ENCODE data around the gene UBE3A. TPM values are rescaled to one million over a fixed set of nuclear protein-coding genes. Genes with fewer than 3 reads are reported as not detected.

Gene UBE3A
- polyA plus RNA-seq, 1 of the 3 experiments (the other 2 are of a cell fraction) = 9.7 TPM

DNA sequence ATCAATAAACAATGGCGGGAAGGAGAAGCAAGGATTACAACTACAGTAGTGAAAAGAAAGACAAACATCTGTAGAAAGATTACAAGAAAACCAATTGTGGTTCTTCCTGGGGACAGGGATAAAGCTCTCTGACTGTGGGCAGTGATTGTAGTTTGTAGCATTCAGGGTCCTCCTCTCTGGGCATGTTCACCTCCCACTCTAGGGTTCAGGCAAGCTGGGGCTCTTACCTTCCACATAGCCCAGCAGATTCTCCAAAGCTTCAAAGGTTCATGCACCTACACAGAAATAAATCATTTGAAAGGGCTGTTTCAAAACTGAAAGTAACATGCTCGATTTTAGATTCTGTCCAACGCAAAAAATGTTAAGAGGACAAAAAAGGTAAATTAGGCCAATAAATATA lies 17.4 kb upstream of the UBE3A start:
- H3K9me2 ChIP-seq = no peaks in the 10 kb centered on the region
- H3K9ac ChIP-seq = no peak overlapping the region
- H3K9me3 ChIP-seq = no peaks in the 10 kb centered on the region; the same call in 1 of the 2 replicates
- H3K79me2 ChIP-seq (ENCODE audit: insufficient read depth) = no peaks in the 10 kb centered on the region
- no peaks in the 10 kb centered on the region for H3K36me3 ChIP-seq (replicated peaks in 1 of 2; ENCODE audit: control insufficient read depth in 1 of 2, insufficient read depth in 2 of 2, low read length in 1 of 2)
- no peaks in the 10 kb centered on the region for H3K27me3 ChIP-seq (ENCODE audit: insufficient read depth)
- H3F3A ChIP-seq (replicated peaks; ENCODE audit: insufficient read depth) = no peaks in the 10 kb centered on the region
- TF ChIP-seq RFX5 (IDR thresholded peaks at IDR 0.05; ENCODE audit: low read length) (no peak), GABPA (IDR thresholded peaks at IDR 0.05; ENCODE audit: low read depth) (no peak), GATA2 (CRISPR knock-in tag; IDR thresholded peaks at IDR 0.05) (no peak), YY1 (IDR thresholded peaks at IDR 0.05; ENCODE audit: low read depth) (no peak), FOXJ3 (CRISPR knock-in tag; IDR thresholded peaks at IDR 0.05) (no peak), TCF12 (IDR thresholded peaks at IDR 0.05) (no peak), RXRA (IDR thresholded peaks at IDR 0.05; ENCODE audit: borderline replicate concordance, low read depth) (no peak), NRF1 (IDR thresholded peaks at IDR 0.05; ENCODE audit: low read depth, low read length) (no peak)
- TF ChIP-seq, protein P1, sequence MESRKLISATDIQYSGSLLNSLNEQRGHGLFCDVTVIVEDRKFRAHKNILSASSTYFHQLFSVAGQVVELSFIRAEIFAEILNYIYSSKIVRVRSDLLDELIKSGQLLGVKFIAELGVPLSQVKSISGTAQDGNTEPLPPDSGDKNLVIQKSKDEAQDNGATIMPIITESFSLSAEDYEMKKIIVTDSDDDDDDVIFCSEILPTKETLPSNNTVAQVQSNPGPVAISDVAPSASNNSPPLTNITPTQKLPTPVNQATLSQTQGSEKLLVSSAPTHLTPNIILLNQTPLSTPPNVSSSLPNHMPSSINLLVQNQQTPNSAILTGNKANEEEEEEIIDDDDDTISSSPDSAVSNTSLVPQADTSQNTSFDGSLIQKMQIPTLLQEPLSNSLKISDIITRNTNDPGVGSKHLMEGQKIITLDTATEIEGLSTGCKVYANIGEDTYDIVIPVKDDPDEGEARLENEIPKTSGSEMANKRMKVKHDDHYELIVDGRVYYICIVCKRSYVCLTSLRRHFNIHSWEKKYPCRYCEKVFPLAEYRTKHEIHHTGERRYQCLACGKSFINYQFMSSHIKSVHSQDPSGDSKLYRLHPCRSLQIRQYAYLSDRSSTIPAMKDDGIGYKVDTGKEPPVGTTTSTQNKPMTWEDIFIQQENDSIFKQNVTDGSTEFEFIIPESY (IDR thresholded peaks at IDR 0.05; ENCODE audit: borderline replicate concordance, low read depth) = no peak
- TF ChIP-seq, protein P2, sequence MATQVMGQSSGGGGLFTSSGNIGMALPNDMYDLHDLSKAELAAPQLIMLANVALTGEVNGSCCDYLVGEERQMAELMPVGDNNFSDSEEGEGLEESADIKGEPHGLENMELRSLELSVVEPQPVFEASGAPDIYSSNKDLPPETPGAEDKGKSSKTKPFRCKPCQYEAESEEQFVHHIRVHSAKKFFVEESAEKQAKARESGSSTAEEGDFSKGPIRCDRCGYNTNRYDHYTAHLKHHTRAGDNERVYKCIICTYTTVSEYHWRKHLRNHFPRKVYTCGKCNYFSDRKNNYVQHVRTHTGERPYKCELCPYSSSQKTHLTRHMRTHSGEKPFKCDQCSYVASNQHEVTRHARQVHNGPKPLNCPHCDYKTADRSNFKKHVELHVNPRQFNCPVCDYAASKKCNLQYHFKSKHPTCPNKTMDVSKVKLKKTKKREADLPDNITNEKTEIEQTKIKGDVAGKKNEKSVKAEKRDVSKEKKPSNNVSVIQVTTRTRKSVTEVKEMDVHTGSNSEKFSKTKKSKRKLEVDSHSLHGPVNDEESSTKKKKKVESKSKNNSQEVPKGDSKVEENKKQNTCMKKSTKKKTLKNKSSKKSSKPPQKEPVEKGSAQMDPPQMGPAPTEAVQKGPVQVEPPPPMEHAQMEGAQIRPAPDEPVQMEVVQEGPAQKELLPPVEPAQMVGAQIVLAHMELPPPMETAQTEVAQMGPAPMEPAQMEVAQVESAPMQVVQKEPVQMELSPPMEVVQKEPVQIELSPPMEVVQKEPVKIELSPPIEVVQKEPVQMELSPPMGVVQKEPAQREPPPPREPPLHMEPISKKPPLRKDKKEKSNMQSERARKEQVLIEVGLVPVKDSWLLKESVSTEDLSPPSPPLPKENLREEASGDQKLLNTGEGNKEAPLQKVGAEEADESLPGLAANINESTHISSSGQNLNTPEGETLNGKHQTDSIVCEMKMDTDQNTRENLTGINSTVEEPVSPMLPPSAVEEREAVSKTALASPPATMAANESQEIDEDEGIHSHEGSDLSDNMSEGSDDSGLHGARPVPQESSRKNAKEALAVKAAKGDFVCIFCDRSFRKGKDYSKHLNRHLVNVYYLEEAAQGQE (IDR thresholded peaks at IDR 0.05; ENCODE audit: low read depth, low read length) = no peak
- TF ChIP-seq, protein P3, sequence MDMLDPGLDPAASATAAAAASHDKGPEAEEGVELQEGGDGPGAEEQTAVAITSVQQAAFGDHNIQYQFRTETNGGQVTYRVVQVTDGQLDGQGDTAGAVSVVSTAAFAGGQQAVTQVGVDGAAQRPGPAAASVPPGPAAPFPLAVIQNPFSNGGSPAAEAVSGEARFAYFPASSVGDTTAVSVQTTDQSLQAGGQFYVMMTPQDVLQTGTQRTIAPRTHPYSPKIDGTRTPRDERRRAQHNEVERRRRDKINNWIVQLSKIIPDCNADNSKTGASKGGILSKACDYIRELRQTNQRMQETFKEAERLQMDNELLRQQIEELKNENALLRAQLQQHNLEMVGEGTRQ (IDR thresholded peaks at IDR 0.05; ENCODE audit: borderline replicate concordance, low read depth, low read length) = no peak
- CTCF ChIA-PET = no interaction called here
- POLR2A ChIA-PET = interaction anchor here (0.6 kb wide), 1 partner anchor 44 kb away, joined by 3 read pairs; no protein-coding TSS in a partner anchor
- H4K20me1 ChIP-seq (ENCODE audit: insufficient read depth) = no peaks in the 10 kb centered on the region
- no peak for DNase-seq
- H3K4me3 ChIP-seq (ENCODE audit: low read depth in 2 of 2, low read length in 1 of 2) = no peak overlapping the region; a peak in 2 of 4 replicates
- H3K4me2 ChIP-seq = peak overlapping the region; percentile 31; the same call in 1 of the 2 replicates
- H3K4me1 ChIP-seq (ENCODE audit: control insufficient read depth in 1 of 2, insufficient read depth in 2 of 2, low read depth in 1 of 2, low read length in 1 of 2) = no peaks in the 10 kb centered on the region
- WGBS (ENCODE audit: low lambda C conversion rate) = 30% methylated on average over 3 of the region's 3 CpGs
- no peak overlapping the region for H2AFZ ChIP-seq (ENCODE audit: low read depth)
- H3K27ac ChIP-seq (ENCODE audit: low read depth in 2 of 2, low read length in 1 of 2) = no peak overlapping the region

Measured in SK-N-SH (cell line).